ENCODE data around the gene KRTAP10-9.
"Not testable (repeated sequence)": the region's sequence is repeated elsewhere in the genome, so short reads cannot be mapped to it uniquely, and the experiment has no call there.

- not testable (repeated sequence) for TF ChIP-seq POLR2A (IDR thresholded peaks at IDR 0.05; ENCODE audit: low read length); GATA1 (IDR thresholded peaks at IDR 0.05; ENCODE audit: low read depth, low read length)
Observed at GRCh38 chr21:44610157-44610843, 16.6 kb upstream of the KRTAP10-9 start.
